ENCODE results near the gene NLRP3.
"Not testable (repeated sequence)": the region's sequence is repeated elsewhere in the genome, so short reads cannot be mapped to it uniquely, and the experiment has no call there.

The NLRP3 gene

DNA sequence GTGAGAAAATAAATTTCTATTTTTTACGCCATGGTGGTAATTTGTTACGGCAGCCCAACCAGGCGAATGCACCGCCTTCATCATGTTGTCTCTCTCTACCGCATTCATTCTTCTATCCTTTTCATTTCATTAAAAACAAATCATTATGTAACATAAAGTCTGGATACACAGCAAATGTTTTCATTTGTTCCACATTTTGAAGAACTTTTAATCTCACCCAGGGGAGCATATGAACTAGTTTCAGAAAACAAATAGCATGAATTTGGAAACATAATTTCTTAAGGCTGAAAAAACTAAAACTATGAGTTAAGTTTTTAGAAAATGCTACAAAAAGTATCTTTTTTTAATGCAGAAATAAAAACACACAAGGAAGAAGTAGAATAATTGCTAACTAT is 53.2 kb downstream of the NLRP3 start:
- DNase-seq (ENCODE audit: low read depth), result no peak

DNA sequence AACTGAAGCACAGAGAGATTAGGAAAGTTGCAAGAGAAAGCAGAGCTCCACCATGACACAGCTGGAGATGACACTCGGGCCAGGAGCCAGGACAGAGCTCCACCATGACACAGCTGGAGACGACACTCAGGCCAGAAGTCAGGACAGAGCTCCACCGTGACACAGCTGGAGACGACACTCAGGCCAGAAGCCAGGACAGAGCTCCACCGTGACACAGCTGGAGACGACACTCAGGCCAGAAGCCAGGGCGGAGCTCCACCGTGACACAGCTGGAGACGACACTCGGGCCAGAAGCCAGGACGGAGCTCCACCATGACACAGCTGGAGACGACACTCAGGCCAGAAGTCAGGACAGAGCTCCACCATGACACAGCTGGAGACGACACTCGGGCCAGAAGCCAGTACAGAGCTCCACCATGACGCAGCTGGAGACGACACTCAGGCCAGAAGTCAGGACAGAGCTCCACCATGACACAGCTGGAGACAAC is 55.0 kb downstream of the NLRP3 start:
- DNase-seq (ENCODE audit: low read depth), result not testable (repeated sequence)

DNA sequence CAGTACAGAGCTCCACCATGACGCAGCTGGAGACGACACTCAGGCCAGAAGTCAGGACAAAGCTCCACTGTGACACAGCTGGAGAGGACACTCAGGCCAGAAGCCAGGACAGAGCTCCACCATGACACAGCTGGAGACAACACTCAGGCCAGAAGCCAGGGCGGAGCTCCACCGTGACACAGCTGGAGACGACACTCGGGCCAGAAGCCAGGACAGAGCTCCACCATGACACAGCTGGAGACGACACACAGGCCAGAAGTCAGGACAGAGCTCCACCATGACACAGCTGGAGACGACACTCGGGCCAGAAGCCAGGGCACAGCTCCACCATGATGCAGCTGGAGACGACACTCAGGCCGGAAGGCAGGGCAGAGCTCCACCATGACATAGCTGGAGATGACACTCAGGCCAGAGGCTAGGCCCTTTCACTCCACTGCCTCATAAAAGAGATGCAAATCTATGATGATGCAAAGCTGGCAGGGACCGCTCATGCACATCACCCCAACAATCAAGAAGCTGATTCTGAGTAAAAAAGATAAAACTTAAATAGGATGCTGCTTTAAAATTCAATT is 55.6 kb downstream of the NLRP3 start:
- DNase-seq (ENCODE audit: low read depth), result no peak

DNA sequence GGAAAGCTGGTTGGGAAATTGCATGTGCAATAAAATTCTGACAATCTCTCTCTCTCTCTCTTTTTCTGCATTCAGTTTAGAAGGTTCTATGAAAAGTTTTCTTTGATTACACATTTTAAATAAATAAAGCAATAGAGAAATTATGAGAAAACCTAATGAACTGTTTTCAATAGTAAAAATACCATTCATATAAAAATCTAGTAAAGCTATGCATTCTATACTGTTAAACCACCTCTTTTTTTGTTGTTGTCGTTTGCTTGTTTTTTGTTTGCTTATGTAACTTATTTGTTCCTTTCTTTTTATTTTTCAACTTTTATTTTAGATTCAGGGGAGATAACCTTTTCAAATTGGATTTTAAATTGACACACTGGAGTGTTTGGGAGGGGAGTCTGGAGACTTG is 56.1 kb downstream of the NLRP3 start:
- no peak for DNase-seq (ENCODE audit: low read depth)

DNA sequence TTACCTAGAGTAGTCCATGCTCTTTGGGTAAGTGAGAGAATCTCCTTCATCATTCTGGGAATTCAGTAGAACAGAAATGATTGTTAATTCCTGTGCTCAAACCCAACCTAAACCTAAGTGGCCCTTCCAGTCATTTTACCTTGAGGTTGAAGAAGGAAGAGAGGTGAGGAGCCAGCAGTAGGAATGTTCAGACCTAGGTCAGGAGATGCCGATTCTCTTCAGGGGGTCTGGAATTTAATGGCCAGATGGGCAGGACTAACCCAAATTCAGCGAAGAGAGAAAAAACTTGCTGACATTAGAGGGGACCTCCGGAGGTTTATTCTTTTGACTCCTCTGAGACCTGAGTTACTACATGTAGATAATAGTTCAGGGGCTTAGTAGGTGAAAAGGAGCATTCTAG is 58.4 kb downstream of the NLRP3 start:
- no peak for DNase-seq (ENCODE audit: low read depth)

- DNase-seq (ENCODE audit: low read depth), result no peak
Observed at GRCh38 chr1:247475793-247476192, 59.8 kb downstream of the NLRP3 start.

DNA sequence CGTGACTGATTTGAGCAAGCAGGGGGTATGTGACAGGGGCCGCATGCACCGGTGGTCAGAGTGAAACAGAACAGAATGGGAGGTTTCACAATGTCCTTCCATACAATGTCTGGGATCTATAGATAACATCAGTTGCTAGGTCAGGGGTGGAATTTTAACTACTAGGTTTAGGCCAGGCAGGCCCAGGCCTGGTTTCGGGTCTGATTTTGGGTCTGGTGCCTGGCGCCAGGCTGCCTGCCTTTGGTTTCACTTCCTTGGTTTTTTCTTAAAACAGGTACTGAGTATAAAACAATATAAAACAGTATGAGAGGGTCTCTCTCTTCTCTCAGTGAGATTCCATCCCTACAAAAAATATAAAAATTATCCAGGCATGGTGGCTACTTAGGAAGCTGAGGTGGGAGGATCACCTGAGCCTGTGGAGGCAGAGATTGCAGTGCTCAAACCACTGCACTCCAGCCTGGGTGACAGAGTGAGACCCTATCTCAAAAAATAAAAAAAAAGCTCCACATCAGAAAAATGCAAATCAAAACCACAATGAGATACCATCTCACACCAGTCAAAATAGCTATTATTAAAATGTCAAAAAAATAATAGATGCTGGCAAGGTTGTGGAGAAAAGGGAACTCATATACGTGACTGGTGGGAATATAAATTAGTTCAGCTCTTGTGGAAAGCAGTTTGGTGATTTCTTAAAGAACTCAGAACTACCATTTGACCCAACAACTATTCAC is 60.5 kb downstream of the NLRP3 start:
- DNase-seq (ENCODE audit: low read depth), result not testable (repeated sequence)

GRCh38 chr1:247482747-247483146 is 66.8 kb downstream of the NLRP3 start:
- DNase-seq (ENCODE audit: low read depth), result no peak

GRCh38 chr1:247487057-247487456 is 71.1 kb downstream of the NLRP3 start:
- DNase-seq (ENCODE audit: low read depth), result peak; percentile 11

DNA sequence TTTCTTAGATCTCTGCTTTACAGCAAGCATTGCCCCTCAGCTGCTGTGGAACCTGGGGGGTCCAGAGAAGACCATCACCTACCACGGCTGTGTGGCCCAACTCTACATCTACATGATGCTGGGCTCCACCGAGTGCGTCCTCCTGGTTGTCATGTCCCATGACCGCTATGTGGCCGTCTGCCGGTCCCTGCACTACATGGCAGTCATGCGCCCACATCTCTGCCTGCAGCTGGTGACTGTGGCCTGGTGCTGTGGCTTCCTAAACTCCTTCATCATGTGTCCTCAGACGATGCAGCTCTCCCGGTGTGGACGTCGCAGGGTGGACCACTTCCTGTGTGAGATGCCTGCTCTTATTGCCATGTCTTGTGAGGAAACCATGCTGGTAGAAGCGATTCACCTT is 75.4 kb downstream of the NLRP3 start:
- DNase-seq (ENCODE audit: low read depth), result no peak

- no peak for DNase-seq (ENCODE audit: low read depth)
Observed at GRCh38 chr1:247493106-247493505, 77.1 kb downstream of the NLRP3 start.

GRCh38 chr1:247494767-247495166 is 78.8 kb downstream of the NLRP3 start:
- no peak for DNase-seq (ENCODE audit: low read depth)

DNA sequence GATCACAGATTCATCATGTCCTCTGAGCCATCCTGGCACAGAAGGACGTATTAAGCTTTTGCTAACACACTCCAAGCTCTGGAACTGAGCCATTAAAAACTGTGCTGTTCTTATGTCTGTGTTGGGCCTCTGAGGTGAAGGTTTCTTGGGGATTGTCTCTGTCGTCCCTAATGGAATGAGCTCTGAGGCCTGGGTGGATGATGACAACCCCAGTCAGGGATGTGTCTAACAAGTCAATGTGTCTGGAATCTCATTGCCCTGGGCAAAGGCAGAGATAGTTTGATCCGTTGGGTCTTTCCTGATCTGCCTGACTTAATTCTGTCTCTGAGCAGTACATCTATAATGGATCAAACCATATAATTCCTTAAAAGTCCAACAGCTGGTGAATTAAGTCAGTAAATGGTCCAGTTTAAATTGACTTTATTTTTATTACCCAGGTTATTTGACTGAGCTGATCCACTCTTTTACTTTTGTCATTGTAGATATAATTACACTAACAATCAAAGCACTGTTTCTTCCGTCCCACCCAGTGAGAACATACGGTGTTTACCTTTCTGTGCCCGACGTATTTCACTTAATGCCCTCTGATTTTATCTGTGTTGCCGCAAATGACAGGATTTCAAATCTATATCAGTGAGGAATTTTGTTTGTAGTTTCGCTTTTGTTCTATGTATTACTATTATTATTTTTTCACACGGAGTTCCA is 80.8 kb downstream of the NLRP3 start:
- DNase-seq (ENCODE audit: low read depth), result no peak
